GM19099 (cell line): ENCODE data around the gene SPATA3.

Experiments used
- POLR2A ChIP-seq: IDR thresholded peaks from 3 replicates; pipeline ENCODE4 v1.6.1; 2011; ENCODE audit warnings: low read depth; ENCODE audit not compliant: insufficient read length; ENCODE audit errors: extremely low read depth

The SPATA3 gene

GRCh38 chr2:230995821-230996220 is at the start of gene SPATA3:
Gene SPATA3, plus strand, starts transcription at chr2:230996121. Its CDS starts 113 bp downstream, at chr2:230996234.
- TF ChIP-seq POLR2A, result no peak

- peak; percentile 24 for TF ChIP-seq POLR2A
Measured at GRCh38 chr2:230946429-230947234, 49.3 kb upstream of the SPATA3 start.

- no peak for TF ChIP-seq POLR2A
Measured at GRCh38 chr2:230947235-230947576, 48.7 kb upstream of the SPATA3 start.

GRCh38 chr2:230947908-230948365 is 48.0 kb upstream of the SPATA3 start:
- TF ChIP-seq POLR2A, result no peak

- no peak for TF ChIP-seq POLR2A
Measured at GRCh38 chr2:230949966-230950873, 45.7 kb upstream of the SPATA3 start.

GRCh38 chr2:230950874-230951339 is 45.0 kb upstream of the SPATA3 start:
- peak; percentile 43 for TF ChIP-seq POLR2A

- no peak for TF ChIP-seq POLR2A
Measured at GRCh38 chr2:230951396-230951795, 44.5 kb upstream of the SPATA3 start.

- TF ChIP-seq POLR2A, result no peak
Measured at GRCh38 chr2:230952226-230952956, 43.5 kb upstream of the SPATA3 start.

GRCh38 chr2:230953845-230954244 is 42.1 kb upstream of the SPATA3 start:
- TF ChIP-seq POLR2A, result no peak

GRCh38 chr2:230954746-230955145 is 41.2 kb upstream of the SPATA3 start:
- TF ChIP-seq POLR2A, result no peak

GRCh38 chr2:230955163-230955737 is 40.7 kb upstream of the SPATA3 start:
- no peak for TF ChIP-seq POLR2A

GRCh38 chr2:230956827-230957755 is 38.8 kb upstream of the SPATA3 start:
- TF ChIP-seq POLR2A, result peak; percentile 62

- TF ChIP-seq POLR2A, result no peak
Measured at GRCh38 chr2:230957756-230958391, 38.0 kb upstream of the SPATA3 start.
